ENCODE results near the gene MYL1.

The MYL1 gene

DNA sequence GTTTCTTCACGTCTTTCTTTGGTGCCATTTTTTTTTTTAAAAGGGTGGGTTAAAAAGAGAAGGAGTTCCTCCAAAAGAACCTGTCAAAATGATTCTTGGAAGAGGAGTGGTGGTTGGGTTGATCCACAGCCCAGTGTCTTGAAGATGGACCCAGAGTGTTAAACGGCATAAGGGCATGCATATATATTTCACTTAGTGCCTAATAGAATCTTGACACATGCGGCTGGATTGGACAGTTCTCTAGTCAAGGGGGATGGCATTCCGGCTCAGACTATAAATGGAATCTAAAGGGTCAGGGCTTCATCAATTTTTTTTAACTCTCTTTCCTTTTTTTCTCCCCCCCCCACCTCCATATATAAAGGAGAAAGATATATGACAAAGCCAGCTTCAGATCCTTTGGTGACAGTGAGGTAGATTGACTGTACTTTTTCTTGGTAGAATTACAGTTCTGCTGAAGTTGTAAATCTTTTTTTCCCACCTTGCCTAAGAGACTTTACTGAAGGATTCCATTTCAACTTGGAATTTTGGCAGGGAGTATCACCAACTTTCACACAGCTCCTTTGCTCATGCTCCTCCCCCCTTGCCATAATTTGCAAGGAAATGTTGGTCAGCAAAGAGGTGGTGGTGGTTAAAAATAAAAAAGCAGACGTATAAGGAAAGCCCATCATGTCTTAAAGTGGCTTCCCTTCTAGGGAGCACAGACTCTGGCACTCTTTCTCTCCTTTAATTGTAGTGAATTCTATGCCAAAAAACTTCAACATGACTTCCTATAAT is at the start of gene MYL1:
Gene MYL1, minus strand, starts transcription at position 160 of the 774 bp plus-strand sequence. Its CDS starts 132 bp downstream, at position 28.
- no peak for DNase-seq

DNA sequence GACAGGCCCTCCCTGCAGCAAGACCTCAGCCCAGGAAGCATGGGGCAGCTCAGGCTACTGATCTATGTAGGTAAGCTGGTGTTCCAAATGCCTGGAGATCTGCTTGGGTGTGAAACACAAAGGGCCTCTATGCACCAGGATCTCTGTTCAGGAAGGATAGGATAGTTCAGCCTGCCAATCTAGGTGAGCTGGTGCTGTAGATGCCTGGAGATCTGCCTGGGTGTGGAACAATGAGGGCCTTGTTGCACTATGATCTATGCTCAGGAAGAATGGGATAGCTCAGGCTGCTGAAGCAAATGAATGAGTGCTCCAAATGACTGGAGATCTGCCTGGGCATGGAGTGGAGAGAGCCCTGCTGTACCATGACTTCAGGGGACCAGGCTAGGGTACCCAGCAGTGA is 48.9 kb upstream of the MYL1 start:
- DNase-seq: no peak

DNA sequence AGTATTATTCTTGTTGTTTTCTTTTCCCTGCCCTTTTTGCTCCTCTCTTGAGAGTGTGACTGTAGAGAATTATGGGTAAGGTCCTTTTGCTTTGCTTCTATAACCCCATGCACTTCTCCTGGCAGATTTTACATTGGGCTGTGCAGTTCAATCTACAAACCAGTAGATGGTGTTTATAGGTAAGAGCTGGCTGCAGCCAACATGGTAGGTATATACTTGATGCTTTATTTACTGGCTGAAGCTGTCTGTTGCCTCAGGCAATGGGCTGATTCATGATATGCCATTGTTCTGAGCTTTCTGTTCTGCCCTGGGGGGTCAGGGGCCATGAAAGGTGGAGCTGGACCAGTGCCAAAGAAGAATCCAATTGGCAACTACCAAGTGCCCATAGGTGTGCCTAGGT is 48.3 kb upstream of the MYL1 start:
- no peak for DNase-seq

DNA sequence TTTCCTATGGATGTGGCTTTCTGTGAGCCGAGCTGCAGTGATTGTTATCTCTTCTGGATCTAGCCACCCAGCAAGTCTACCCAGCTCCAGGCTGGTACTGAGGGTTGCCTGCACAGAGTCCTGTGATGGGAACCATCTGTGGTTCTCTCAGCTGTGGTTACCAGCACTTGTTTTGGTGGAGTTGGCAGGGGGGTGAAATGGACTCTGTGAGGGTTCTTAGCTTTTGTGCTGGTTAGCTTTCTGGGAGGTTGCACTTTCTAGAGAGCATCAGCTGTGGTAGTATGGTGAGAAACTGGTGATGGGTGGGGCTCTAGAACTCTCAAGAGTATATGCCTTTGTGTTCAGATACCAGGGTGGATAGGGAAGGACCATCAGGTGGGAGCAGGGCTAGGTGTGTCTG is 45.4 kb upstream of the MYL1 start:
- DNase-seq: no peak

DNA sequence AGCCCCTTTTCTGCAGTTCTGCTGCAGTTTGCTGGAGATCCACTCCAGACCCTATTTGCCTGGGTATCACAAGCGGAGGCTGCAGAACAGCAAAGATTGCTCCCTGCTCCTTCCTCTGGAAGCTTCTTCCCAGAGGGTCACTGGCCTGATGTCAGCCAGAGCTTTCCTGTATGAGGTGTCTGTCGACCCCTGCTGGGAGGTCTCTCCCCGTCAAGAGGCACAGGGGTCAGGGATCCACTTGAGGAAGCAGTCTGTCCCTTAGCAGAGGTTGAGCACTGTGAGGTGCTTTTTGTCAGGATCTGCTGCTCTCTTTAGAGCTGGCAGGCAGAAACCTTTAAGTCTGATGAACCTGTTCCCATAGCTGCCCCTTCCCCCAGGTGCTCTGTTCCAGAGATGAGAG is 42.0 kb upstream of the MYL1 start:
- no peak for DNase-seq

DNA sequence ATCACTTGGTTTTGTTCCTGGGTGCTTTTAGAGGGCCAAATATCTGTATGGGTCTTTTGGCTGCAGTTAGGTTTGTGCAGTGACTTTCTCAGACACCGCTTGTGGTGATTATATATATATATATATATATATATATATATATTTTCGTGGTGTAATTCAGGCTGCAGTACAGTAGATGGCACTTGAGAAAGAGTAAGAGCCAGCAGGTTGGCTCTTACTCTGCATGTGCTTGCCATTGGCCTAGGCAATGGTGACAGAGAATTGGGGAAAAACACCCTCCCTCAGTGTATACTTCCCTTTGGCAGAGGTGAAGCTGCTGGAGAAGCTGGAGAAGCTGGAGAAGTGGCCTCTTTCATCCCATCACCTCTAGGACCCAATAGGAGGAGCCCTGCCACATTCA is 22.2 kb upstream of the MYL1 start:
- no peak for DNase-seq

DNA sequence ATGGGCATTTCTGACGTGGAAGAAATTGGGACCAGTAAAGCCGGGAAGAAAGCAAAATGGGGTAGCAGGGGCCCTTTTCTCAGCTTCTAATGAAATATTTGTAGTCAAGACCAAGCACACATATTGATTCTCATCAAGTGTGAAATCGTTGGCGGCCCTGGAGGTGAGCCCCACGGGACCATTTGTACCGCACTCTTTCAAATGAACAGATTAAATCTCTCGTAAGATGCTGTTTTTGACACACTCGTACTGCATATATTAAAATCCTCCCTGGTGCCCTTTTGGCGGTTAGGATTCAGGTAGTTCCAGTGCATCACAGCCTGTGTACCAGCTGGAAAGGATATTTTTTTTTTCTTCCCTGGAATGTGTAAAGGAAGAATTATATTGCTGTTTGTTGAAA is 9.9 kb upstream of the MYL1 start:
- no peak for DNase-seq

DNA sequence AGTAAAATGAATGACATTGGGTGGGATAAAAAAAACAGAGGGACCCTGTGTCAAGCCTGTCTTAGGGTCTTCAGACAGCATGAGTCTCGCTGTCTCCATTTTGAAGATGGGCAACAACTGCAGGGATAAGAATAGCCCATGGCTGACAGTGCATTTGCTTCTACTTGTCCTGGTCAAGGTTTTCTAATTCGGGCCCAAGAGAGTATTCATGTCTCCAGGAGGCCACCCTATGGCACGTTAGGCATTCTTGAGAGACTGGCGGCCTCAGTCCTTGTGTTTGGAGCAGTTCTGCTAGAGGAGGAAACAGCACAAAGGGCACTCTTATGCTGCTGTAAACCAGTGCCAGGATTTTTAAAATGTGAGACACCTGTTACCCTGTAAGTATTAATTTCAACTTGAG is 9.5 kb upstream of the MYL1 start:
- no peak for DNase-seq

DNA sequence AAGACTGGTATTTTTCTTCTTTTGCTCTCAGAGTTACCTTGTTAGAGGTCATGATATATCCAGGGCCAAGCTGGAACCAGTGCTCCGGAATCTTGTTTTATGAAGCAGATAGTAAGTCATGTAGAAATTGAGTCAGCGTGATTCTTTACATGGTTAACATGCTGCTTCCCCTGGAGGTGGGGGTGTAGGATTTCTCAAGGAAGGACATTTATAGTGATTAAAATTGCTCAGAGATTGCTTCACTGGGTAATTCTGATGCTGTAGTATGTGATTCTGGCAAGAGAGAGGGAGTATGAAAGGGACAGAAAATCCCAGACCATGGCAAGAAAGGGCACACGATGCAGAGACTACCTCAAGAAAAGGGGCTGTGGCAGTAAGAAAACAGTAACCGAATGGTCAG is 8.0 kb upstream of the MYL1 start:
- DNase-seq: no peak

DNA sequence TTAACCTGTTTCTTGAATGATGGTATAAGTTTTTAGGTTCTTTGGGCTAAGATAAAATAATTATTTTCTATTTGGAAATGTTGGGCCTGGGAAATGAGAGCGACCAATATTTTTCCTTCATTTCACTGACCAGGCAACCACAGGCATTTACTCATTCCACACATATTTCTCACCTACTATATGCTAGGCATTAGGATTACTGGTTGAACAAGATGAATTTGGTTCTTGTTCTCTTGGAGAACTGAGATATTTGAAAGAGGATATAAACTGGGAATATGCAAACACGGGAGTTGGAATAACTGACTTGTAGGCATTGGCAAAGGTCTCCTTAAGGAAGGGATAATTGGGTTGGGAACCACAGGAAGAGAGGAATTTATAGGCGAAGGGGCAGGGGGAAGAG is 3.9 kb upstream of the MYL1 start:
- DNase-seq: no peak

DNA sequence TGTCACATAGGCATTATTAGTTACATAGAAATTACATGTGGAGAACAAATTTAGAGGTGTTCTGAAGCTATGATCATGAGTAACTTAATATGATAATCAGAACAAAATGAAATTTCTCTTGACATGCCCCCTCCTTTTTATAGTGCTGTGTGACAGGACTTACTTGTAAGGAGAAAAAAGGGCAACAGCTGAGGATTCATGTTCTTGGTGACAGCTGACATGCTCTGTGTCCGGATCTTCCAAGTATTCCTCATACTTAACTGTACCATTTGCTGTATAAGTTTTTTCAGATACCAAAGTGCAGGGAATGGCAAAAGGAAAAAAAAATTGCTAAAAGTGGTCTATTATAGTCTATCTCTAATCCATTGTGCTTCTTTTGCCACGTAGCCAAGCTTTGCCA is 3.5 kb upstream of the MYL1 start:
- DNase-seq: no peak

DNA sequence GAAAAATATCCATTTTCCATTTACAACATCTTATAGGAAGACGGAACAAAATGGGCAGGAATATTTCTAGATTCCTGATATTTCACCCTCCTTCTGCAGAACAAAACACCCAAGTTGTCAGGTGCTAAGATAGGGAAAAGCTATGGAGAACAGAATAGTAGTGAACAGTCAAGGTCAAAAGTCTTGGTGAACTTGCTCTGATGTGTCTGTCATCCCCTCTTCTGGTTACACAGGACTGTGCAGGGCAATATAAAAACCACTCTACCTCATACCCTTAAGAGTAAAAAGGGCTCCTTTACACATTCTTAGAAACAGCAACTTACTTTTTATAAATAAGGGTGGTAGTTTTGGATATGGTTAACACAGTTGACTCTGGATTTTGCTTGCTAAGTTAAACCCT is 4.4 kb downstream of the MYL1 start:
- no peak for DNase-seq

DNA sequence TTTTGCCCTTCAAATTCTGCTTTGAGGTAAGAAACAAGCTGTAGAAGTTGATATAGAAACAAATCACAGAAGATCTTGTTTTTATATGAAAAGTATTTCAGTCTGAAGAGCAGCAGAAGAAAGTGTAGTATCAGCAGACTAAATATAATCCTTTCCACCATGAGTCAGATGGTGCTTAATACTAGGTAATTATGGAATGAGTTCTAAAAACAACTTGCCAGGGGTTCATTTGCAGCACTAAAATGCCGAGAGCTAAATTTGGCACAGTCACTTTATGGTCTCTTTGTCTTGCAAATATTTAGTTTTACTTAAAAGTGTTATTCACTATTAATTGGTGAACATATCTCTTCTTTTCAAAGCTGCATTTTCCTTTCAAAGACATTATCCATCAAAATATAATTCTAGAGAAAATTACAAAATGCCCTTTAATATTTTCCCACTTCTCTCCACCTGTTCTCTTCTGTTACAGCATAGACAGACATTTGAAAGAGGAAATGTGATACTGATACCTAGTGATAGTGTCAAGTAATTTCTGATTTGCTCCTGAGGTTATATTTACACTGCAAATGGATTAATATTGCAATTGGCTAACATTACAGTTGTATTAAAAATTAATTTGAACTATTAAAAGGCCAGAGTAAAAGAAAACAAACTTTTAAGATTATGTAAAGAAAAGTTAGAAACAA is 5.3 kb downstream of the MYL1 start:
- DNase-seq: no peak

DNA sequence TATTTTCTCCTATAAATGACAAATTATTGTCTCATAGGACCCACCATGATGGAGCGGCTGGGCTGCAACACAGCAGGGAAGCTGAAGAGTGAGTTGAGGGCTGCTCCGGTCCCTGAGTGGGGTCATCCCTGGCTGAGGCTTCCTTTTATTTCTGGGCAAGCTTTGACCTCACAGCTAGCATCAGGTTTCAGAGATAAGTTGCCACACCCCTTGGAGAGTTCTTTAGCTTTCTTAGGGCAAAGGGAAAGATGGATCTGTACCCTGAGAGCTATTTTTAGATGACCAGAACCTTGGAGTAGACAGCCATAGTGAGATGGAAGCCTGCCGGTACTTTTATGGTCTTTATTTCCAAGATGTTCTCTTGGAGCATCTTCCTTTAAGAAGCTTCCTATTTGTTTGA is 11.5 kb downstream of the MYL1 start:
- DNase-seq: no peak

DNA sequence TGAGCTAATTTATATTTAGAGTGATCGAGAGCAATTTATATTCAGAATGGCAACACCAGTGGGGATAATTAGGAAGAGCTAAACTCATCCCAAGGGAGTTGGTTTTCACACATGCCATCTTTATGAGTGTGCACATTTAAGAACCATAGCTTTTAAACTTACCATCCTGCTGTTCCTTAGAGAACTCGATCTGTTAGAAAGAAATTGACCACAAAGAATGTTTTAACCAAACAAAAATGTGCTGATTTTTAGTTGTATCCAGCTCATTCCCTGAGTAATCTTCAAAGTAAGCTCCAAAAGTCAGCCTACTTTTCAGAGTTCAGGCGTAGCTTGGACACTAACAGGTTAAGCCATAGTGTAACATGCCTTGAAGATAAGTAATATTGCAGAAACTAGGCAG is 12.6 kb downstream of the MYL1 start:
- no peak for DNase-seq

DNA sequence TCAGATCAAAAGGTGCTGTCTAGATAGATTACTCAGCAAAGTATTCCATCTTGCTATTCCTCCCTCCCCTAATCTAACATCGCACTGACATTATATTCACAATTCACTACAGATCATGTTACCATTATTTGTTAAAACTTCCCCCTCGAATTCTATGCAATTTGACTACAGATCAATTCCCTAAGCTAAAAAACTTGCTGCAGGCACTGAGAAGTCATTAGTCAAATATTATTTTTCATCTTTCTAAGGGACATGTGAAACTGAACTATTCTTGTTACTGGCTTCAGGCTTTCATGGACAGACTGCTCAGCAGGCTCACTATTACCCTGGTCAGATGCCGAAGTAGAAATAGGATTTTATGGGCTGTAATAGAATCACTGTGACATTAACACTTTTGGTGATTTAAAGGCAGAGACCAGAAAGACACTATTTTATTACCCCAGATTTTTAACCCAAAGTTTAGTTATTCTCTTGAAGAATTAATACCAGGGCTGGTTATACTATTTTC is 15.1 kb downstream of the MYL1 start:
- no peak for DNase-seq

DNA sequence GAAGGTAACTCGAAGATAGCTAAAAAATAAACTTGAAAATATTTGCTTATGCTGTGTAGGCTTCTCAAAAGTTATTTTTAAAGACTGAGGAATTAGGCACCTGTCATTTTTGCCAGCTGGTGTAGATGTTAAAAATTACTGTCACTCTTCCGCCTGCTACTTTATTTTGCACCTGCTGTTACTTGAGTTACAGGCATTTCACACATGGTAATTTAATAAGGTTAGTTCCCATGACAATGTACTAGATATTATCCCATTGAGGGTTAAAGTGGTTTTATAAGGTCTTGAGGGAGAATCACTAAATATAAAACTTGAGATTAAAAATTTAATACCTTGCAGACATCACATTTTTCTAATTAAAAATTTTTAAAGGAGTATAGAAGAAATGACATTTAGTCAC is 26.6 kb downstream of the MYL1 start:
- no peak for DNase-seq

DNA sequence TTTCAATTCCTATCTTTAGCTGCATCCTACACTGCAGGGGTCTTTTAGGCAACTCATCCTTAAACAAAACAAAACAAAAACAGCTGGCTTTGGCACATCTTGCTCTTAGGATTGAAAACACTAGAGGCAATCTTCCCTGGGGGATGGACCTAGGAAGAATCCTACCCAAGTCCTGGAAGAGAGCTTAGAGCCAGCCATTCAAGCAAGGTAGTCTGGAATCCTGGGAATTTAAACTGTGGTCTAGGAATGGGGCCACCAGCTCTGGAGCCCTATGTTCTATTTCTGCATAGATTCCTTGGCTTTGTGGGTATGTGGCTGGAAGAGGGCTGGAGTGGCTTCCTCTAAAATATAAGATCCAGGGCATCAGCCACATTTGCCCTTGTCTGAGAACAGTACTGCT is 27.7 kb downstream of the MYL1 start:
- DNase-seq: no peak

DNA sequence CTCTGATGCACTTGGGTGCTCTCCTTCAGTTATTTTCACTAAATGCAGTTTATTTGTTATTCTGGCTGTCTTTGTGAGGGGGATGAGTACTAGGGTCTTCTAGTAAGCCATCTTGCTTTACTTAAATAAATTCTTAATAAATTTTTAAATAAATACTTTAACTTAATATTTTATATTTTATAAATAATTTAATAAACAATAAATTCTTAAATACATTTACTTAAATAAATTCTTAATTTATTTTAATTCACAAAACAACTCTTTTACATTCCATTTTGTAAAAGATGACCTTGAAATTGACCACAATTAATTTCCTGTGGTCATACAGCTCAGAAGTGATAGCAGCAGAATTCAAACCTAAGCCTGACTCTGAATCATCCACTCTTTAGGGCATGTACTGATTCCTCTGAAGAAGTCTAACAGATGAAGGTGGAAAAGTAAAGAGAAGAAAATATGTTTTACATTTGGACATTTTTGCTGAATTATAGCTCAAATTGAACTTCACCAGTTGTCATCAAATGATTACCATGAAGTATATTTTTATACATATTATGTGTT is 28.8 kb downstream of the MYL1 start:
- DNase-seq: no peak

DNA sequence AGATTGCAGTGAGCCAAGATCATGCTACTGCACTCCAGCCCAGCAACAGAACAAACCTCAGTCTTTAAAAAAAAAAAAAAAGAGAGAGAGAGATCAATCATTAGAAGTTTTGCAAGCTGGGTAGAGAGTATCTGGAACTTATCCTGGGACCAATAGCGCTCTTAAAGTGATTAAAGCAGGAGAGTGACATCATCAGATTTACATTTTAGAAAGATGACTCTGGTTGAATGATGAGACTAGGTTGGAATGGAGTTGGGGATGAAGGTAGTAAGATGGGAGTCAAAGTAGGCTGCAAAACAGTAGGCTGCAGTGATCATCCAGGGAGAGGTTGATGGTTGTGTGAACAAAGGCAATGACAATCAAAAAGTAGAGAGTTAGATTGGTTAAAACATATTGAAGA is 37.8 kb downstream of the MYL1 start:
- DNase-seq: no peak

DNA sequence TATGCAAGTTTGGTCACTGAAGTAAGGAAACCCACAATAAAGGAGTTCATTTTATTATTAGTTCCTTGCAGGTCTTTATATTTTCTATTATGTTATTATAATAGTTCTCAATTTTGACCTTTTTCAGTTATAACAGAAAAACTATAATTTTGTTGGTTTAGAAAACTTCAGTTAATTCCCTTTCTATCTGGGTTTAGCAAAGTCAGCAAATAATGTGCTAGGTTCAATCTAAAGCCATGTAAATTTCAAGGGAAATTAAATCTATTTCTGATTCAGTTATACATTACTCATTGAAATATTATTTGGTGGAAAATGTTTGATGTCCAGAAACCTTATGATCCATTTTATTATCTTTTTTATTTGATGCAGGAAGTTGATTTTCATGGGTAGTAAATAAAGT is 43.7 kb downstream of the MYL1 start:
- no peak for DNase-seq

DNA sequence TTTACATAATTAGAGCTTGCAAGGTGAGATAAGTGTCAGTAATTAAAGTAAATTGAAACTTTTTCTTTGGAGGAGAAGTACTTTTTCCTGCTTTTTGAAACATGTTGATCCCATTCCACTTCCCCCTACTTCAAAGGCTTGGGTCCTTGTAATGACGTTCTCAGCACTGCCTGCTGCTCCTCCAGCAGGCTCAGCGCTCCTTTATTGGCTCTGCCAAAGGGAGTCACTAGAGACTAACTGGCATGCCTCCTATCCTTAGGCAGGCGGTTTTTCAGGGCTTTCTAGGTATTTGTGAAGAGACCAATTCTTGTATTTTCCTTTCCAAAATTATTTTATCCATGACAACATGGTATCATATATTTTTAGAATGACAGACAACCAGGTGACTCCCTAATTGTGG is 45.8 kb downstream of the MYL1 start:
- no peak for DNase-seq

DNA sequence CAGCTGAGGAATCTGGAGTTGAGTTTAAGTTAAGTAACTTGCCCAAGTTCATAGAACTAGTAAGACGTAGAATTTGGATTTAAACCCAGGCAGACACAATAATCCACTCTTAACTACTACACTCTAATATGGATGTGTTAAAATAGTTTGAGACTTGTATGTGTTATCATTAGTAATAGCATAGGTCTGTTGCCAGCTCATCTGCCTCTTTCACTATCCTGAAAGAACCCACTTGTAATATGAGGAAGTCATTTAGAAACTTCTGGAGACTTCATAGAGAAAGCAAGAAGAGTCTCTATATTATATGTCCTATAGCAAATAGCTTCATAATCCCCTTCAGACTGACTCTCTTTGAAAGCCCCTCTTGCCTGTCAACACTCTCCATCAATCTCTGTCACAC is 46.7 kb downstream of the MYL1 start:
- no peak for DNase-seq

DNA sequence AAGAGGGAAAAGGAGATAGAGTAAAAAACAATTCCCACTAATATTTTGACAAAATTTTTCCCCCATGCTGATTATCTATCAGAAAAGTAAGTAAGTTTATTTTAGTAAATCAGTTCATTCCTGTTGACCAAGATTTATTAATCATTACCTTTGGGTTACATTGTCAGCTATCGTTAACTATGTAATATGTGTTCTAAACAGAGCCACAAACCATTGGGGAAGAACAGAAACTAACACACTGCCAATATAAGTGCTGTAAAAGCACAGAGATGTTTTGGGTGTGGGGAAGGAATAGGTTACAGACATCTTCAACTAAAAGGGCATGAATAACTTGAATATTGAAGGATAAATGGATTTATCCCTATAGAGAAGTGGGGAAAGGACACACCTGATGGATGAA is 47.3 kb downstream of the MYL1 start:
- DNase-seq: no peak

All from inflammatory macrophage treated with lipopolysaccharide for 1 hour (primary cell).